Transverse colon (tissue), 4 donors: ENCODE results near the gene FAM171A2.

Source experiments
- CTCF ChIP-seq, 5 experiments: fragments of 200-600 bp in 3 of 5; fragments of 450-650 bp in 2 of 5; sonication (generic) in 3 of 5; IDR thresholded peaks; 1 replicate in 2 of 5; 2 replicates in 3 of 5; pipeline ENCODE4 v1.5.1; 2016 to 2017; ENCODE audit warnings: antibody characterized with exemption in 5 of 5, inconsistent platforms in 3 of 5, mild to moderate bottlenecking in 2 of 5, moderate library complexity in 1 of 5
- POLR2AphosphoS5 ChIP-seq, 3 donors: sonication (generic); formaldehyde crosslinking; IDR thresholded peaks; one replicate each; pipeline ENCODE4 v1.6.1; 2016; ENCODE audit warnings: antibody characterized with exemption in 3 of 3

- TF ChIP-seq POLR2AphosphoS5 (IDR thresholded peaks at IDR 0.05) = no peak
- TF ChIP-seq CTCF (IDR thresholded peaks at IDR 0.05) = no peak
Measured at GRCh38 chr17:44360144-44360533, 3.5 kb downstream of the FAM171A2 start.
